Hepatocyte (in vitro differentiated cells): ENCODE data around the gene GDPD4.

ENCODE experiments used
- EZH2 ChIP-seq: fragments of 200-600 bp; sonication (generic); IDR thresholded peaks from 2 replicates; pipeline ENCODE4 v1.6.1; 2016; ENCODE audit warnings: antibody characterized with exemption, mild to moderate bottlenecking, borderline replicate concordance
- EZH2phosphoT487 ChIP-seq: fragments of 200-600 bp; sonication (generic); IDR thresholded peaks from one replicate; pipeline ENCODE4 v1.6.1; 2018; ENCODE audit warnings: antibody characterized with exemption, mild to moderate bottlenecking, low read depth, moderate library complexity; ENCODE audit not compliant: unreplicated experiment, severe bottlenecking
- TF ChIP-seq, protein P1 (sequence below): fragments of 200-600 bp; sonication (generic); IDR thresholded peaks from 2 replicates; pipeline ENCODE4 v1.5.1; 2016; ENCODE audit warnings: antibody characterized with exemption, mild to moderate bottlenecking; ENCODE audit not compliant: poor library complexity

DNA sequence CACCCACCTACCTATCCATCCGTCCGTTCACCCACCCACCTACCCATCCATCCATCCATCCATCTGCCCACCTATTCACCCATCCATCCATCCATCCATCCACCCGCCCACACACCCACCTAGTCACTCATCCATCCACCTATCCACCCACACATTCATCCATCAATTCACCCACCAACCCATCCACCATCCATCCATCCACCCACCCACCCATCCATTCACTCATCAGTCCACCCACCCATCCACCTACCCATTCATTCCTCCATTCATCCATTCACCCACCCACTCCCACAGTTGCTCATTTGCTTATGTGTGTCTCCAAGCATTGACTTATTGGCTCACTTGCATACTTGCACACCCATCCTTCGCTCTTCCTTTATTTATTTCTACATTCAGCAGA lies 123.3 kb downstream of the GDPD4 start:
- TF ChIP-seq, protein P1, sequence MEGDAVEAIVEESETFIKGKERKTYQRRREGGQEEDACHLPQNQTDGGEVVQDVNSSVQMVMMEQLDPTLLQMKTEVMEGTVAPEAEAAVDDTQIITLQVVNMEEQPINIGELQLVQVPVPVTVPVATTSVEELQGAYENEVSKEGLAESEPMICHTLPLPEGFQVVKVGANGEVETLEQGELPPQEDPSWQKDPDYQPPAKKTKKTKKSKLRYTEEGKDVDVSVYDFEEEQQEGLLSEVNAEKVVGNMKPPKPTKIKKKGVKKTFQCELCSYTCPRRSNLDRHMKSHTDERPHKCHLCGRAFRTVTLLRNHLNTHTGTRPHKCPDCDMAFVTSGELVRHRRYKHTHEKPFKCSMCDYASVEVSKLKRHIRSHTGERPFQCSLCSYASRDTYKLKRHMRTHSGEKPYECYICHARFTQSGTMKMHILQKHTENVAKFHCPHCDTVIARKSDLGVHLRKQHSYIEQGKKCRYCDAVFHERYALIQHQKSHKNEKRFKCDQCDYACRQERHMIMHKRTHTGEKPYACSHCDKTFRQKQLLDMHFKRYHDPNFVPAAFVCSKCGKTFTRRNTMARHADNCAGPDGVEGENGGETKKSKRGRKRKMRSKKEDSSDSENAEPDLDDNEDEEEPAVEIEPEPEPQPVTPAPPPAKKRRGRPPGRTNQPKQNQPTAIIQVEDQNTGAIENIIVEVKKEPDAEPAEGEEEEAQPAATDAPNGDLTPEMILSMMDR, result no peak
- TF ChIP-seq EZH2, result no peak
- no peak for TF ChIP-seq EZH2phosphoT487
